ENCODE results near the gene MAPK8. TPM values are rescaled to one million over a fixed set of nuclear protein-coding genes. Genes with fewer than 3 reads are reported as not detected.

Gene MAPK8
- total and polyA plus RNA-seq, 9 of the 15 experiments (the other 6 are each of a cell fraction or from before 2014, with no cell fraction given): 6.4 to 159 (median 71.0) TPM

- Histone ChIP-seq H3K4me1 (replicated peaks in 1 of 2; ENCODE audit: control insufficient read depth in 2 of 2, insufficient read depth in 2 of 2, low read length in 2 of 2) (peaks cover 71 to 78% of the 10 kb centered on the region in 2 experiments), H3K9ac (ENCODE audit: insufficient read depth in 1 of 2, low read depth in 2 of 2, low read length in 2 of 2) (peak overlapping the region; percentile 18 to 82), H2AFZ (ENCODE audit: low read depth, low read length) (peak overlapping the region; percentile 69), H3K9me3 (replicated peaks; ENCODE audit: control insufficient read depth, insufficient read depth, low read depth, low read length) (peaks cover 4% of the 10 kb centered on the region), H3K27me3 (ENCODE audit: control insufficient read depth in 2 of 2, insufficient read depth in 2 of 2, low read length in 2 of 2) (no peaks in the 10 kb centered on the region; a peak in 1 of 5 replicates), H4K20me1 (replicated peaks; ENCODE audit: control insufficient read depth, insufficient read depth, low read length) (no peaks in the 10 kb centered on the region), H3K4me3 (no peak overlapping the region), H3K79me2 (ENCODE audit: control insufficient read depth, insufficient read depth, low read length) (peaks cover 56% of the 10 kb centered on the region), H3K27ac (ENCODE audit: extremely low read depth, low read depth, low read length) (peak overlapping the region; percentile 100), H3K4me2 (ENCODE audit: insufficient read depth, low read length) (peak overlapping the region; percentile 76), H3K36me3 (ENCODE audit: control insufficient read depth, insufficient read depth, low read length) (peaks cover 34% of the 10 kb centered on the region), H3K9me1 (ENCODE audit: control insufficient read depth, insufficient read depth, low read length) (no peaks in the 10 kb centered on the region)
- BruUV-seq (replicated peaks): no TSS peak
- ChIA-PET CTCF (ENCODE audit: low intra/inter-chr PET ratio) (no interaction called here), POLR2A (interaction anchor here (0.9 to 1.4 kb wide), 3 partner anchors 8 to 16 kb away, joined by 3 to 8 read pairs (median 4); no protein-coding TSS in a partner anchor)
- peak; percentile 74 to 75 (median 74) for DNase-seq (ENCODE audit: extremely low read depth in 1 of 4, low spot score in 3 of 4)
- no peak for FAIRE-seq
- in situ Hi-C loops (cut with MboI): no loop called here
- intact Hi-C loops (cut with micrococcal nuclease): loop anchor here (1.0 to 5.0 kb wide), 4 partner anchors 10 to 39 kb away; no protein-coding TSS in a partner anchor
- WGBS (ENCODE audit: insufficient coverage, low coverage, missing lambda C conversion rate): 41% methylated on average over 8 of the region's 8 CpGs
- ATAC-seq: peak; percentile 74
- TF ChIP-seq MTA1 (IDR thresholded peaks at IDR 0.05; ENCODE audit: borderline replicate concordance) (0 out of 2 replicates have a peak, but pooled peaks have one; percentile 7), TSHZ1 (CRISPR knock-in tag; IDR thresholded peaks at IDR 0.05) (no peak), TEAD1 (CRISPR knock-in tag; IDR thresholded peaks at IDR 0.05) (peak in 1 of 2 experiments; percentile 22; a peak in 1 of 4 replicates), HSF4 (CRISPR knock-in tag; IDR thresholded peaks at IDR 0.05; ENCODE audit: borderline replicate concordance) (peak; percentile 50; the same call in 1 of the 2 replicates), BRD9 (IDR thresholded peaks at IDR 0.05; ENCODE audit: low read depth, partially characterized antibody) (peak; percentile 55), FOXA1 (IDR thresholded peaks at IDR 0.05; ENCODE audit: borderline replicate concordance) (no peak), ZNF586 (CRISPR knock-in tag; conservative IDR thresholded peaks at IDR 0.05) (peak; percentile 69; the same call in 1 of the 2 replicates), KLF13 (tag; IDR thresholded peaks at IDR 0.05; ENCODE audit: borderline replicate concordance, low read depth) (0 out of 2 replicates have a peak, but pooled peaks have one; percentile 22), CUX1 (CRISPR knock-in tag; IDR thresholded peaks at IDR 0.05) (peak; percentile 75; the same call in 1 of the 2 replicates)
Observed at GRCh38 chr10:48470893-48471805, 164.7 kb downstream of the MAPK8 start.

Measured in K562 (cell line).